Measurements from ENCODE around the gene KDM7A. TPM values are rescaled to one million over a fixed set of nuclear protein-coding genes. Genes with fewer than 3 reads are reported as not detected.

The KDM7A gene
- polyA plus RNA-seq, 2 of the 4 experiments (the other 2 are of a cell fraction): 1.4 to 4.1 TPM

- CTCF ChIA-PET: interaction anchor here (1.1 kb wide), 1 partner anchor 228 kb away, joined by 3 read pairs; no protein-coding TSS in a partner anchor
- POLR2A ChIA-PET: no interaction called here
- H3K4me3 ChIP-seq: no peak overlapping the region
- H3K9me3 ChIP-seq: no peaks in the 10 kb centered on the region
- H3K4me2 ChIP-seq: no peak overlapping the region
- 61% methylated on average over 7 of the region's 7 CpGs for WGBS (ENCODE audit: missing lambda C conversion rate)
- H3K4me1 ChIP-seq: no peaks in the 10 kb centered on the region
- TF ChIP-seq FOSL2 (IDR thresholded peaks at IDR 0.05) (no peak), FOSL2 (CRISPR knock-in tag; IDR thresholded peaks at IDR 0.05) (no peak), CTCF (IDR thresholded peaks at IDR 0.05) (no peak), JUN (IDR thresholded peaks at IDR 0.05) (no peak), CBX8 (IDR thresholded peaks at IDR 0.05) (no peak), ZC3H11A (IDR thresholded peaks at IDR 0.05) (no peak)
- DNase-seq (ENCODE audit: low read depth in 1 of 2, low spot score in 1 of 2) (no peak), ATAC-seq (no peak), FAIRE-seq (no peak)
- H3K27ac ChIP-seq: no peak overlapping the region
Measured at GRCh38 chr7:140080919-140081318, 95.9 kb downstream of the KDM7A start.

GRCh38 chr7:140079121-140079536, 97.7 kb downstream of the KDM7A start:
- CTCF ChIA-PET: interaction anchor here (0.7 to 1.9 kb wide), 4 partner anchors 12 to 477 kb away, joined by 3 to 5 read pairs (median 4); no protein-coding TSS in a partner anchor
- no peak overlapping the region for H3K4me3 ChIP-seq
- DNase-seq (ENCODE audit: low read depth in 1 of 2, low spot score in 1 of 2) (peak; percentile 47 to 59), ATAC-seq (peak; percentile 92 to 95), FAIRE-seq (no peak)
- TF ChIP-seq TFCP2L1 (CRISPR knock-in tag; IDR thresholded peaks at IDR 0.05) (no peak), RAD21 (conservative IDR thresholded peaks at IDR 0.05 in 1 of 2, IDR thresholded peaks at IDR 0.05 in 1 of 2) (peak; percentile 14 to 28; a peak in 3 of 5 replicates), RCOR1 (IDR thresholded peaks at IDR 0.05; ENCODE audit: low read depth, low read length) (no peak), SMC3 (IDR thresholded peaks at IDR 0.05) (peak; percentile 49), HES2 (IDR thresholded peaks at IDR 0.05) (no peak), KDM1A (IDR thresholded peaks at IDR 0.05; ENCODE audit: low read depth) (no peak), CBX2 (IDR thresholded peaks at IDR 0.05; ENCODE audit: borderline replicate concordance, low read depth) (no peak), JUN (IDR thresholded peaks at IDR 0.05) (no peak), CTCF (IDR thresholded peaks at IDR 0.05) (peak; percentile 41), USF2 (IDR thresholded peaks at IDR 0.05) (no peak), POLR2AphosphoS2 (conservative IDR thresholded peaks at IDR 0.05; ENCODE audit: low read length) (no peak), HOXB13 (CRISPR knock-in tag; IDR thresholded peaks at IDR 0.05; ENCODE audit: low read depth) (no peak), PHF8 (IDR thresholded peaks at IDR 0.05; ENCODE audit: borderline replicate concordance, low read depth) (no peak)
- TF ChIP-seq, protein P1, sequence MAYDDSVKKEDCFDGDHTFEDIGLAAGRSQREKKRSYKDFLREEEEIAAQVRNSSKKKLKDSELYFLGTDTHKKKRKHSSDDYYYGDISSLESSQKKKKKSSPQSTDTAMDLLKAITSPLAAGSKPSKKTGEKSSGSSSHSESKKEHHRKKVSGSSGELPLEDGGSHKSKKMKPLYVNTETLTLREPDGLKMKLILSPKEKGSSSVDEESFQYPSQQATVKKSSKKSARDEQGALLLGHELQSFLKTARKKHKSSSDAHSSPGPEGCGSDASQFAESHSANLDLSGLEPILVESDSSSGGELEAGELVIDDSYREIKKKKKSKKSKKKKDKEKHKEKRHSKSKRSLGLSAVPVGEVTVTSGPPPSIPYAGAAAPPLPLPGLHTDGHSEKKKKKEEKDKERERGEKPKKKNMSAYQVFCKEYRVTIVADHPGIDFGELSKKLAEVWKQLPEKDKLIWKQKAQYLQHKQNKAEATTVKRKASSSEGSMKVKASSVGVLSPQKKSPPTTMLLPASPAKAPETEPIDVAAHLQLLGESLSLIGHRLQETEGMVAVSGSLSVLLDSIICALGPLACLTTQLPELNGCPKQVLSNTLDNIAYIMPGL (CRISPR knock-in tag; IDR thresholded peaks at IDR 0.05; ENCODE audit: borderline replicate concordance): no peak
- TF ChIP-seq, protein P2, sequence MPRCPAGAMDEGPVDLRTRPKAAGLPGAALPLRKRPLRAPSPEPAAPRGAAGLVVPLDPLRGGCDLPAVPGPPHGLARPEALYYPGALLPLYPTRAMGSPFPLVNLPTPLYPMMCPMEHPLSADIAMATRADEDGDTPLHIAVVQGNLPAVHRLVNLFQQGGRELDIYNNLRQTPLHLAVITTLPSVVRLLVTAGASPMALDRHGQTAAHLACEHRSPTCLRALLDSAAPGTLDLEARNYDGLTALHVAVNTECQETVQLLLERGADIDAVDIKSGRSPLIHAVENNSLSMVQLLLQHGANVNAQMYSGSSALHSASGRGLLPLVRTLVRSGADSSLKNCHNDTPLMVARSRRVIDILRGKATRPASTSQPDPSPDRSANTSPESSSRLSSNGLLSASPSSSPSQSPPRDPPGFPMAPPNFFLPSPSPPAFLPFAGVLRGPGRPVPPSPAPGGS (IDR thresholded peaks at IDR 0.05): no peak
- TF ChIP-seq, protein P3, sequence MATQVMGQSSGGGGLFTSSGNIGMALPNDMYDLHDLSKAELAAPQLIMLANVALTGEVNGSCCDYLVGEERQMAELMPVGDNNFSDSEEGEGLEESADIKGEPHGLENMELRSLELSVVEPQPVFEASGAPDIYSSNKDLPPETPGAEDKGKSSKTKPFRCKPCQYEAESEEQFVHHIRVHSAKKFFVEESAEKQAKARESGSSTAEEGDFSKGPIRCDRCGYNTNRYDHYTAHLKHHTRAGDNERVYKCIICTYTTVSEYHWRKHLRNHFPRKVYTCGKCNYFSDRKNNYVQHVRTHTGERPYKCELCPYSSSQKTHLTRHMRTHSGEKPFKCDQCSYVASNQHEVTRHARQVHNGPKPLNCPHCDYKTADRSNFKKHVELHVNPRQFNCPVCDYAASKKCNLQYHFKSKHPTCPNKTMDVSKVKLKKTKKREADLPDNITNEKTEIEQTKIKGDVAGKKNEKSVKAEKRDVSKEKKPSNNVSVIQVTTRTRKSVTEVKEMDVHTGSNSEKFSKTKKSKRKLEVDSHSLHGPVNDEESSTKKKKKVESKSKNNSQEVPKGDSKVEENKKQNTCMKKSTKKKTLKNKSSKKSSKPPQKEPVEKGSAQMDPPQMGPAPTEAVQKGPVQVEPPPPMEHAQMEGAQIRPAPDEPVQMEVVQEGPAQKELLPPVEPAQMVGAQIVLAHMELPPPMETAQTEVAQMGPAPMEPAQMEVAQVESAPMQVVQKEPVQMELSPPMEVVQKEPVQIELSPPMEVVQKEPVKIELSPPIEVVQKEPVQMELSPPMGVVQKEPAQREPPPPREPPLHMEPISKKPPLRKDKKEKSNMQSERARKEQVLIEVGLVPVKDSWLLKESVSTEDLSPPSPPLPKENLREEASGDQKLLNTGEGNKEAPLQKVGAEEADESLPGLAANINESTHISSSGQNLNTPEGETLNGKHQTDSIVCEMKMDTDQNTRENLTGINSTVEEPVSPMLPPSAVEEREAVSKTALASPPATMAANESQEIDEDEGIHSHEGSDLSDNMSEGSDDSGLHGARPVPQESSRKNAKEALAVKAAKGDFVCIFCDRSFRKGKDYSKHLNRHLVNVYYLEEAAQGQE (IDR thresholded peaks at IDR 0.05): no peak
- H3K4me1 ChIP-seq: no peaks in the 10 kb centered on the region
- POLR2A ChIA-PET: no interaction called here
- H3K9me3 ChIP-seq: no peaks in the 10 kb centered on the region
- no peak overlapping the region for H3K27ac ChIP-seq
- no peak overlapping the region for H3K4me2 ChIP-seq
- 61% methylated on average over 6 of the region's 6 CpGs for WGBS (ENCODE audit: missing lambda C conversion rate)

All from A549 (cell line).